ENCODE measurements around the gene CAMTA1.

- TF ChIP-seq CTCF (IDR thresholded peaks at IDR 0.05; ENCODE audit: borderline replicate concordance, extremely low read depth, low read length, poor library complexity, severe bottlenecking) (no peak), EZH2 (IDR thresholded peaks at IDR 0.05; ENCODE audit: borderline replicate concordance, low read depth, low read length, severe bottlenecking) (no peak)
These were observed 333.9 kb downstream of the CAMTA1 start for GRCh38 chr1:7119156-7119555.

Measured in DND-41 (cell line).